ENCODE measurements around the gene FMNL3. TPM values are rescaled to one million over a fixed set of nuclear protein-coding genes. Genes with fewer than 3 reads are reported as not detected.
A peak's percentile ranks its signal among the peaks of the same experiment; 100 is the strongest.
"Not testable (repeated sequence)": the region's sequence is repeated elsewhere in the genome, so short reads cannot be mapped to it uniquely, and the experiment has no call there.

Gene FMNL3
- total RNA-seq, 2 donors from 2014 or later, result 17.0 to 19.7 TPM

- H3K27ac Mint-ChIP-seq, result peak overlapping the region; percentile 92
- no peak for DNase-seq
- ATAC-seq, result no peak
- H3K9me3 ChIP-seq (ENCODE audit: control insufficient read depth, low read length, poor library complexity, severe bottlenecking), result no peaks in the 10 kb centered on the region
- H3K4me1 Mint-ChIP-seq, result peaks cover 25% of the 10 kb centered on the region
- H3K4me3 Mint-ChIP-seq, result peak overlapping the region; percentile 87
- peaks cover 12% of the 10 kb centered on the region for H3K27me3 Mint-ChIP-seq
- no peaks in the 10 kb centered on the region for H3K36me3 Mint-ChIP-seq (ENCODE audit: low read depth)
Measured at GRCh38 chr12:49621651-49622500, 85.3 kb downstream of the FMNL3 start.

- Mint-ChIP-seq H3K36me3 (ENCODE audit: low read depth) (no peaks in the 10 kb centered on the region), H3K27ac (no peak overlapping the region), H3K4me1 (peaks cover 23% of the 10 kb centered on the region), H3K27me3 (peaks cover 16% of the 10 kb centered on the region), H3K4me3 (no peak overlapping the region)
- no peaks in the 10 kb centered on the region for H3K9me3 ChIP-seq (ENCODE audit: control insufficient read depth, low read length, poor library complexity, severe bottlenecking)
- no peak for ATAC-seq
- DNase-seq, result no peak
Measured at GRCh38 chr12:49619286-49619685, 87.9 kb downstream of the FMNL3 start.

- Mint-ChIP-seq H3K4me1 (peaks cover 20% of the 10 kb centered on the region), H3K27me3 (peaks cover 16% of the 10 kb centered on the region)
- no peak for ATAC-seq
Measured at GRCh38 chr12:49618576-49618975, 88.6 kb downstream of the FMNL3 start.

GRCh38 chr12:49616533-49617219 lies 90.5 kb downstream of the FMNL3 start:
- H3K36me3 Mint-ChIP-seq (ENCODE audit: low read depth), result no peaks in the 10 kb centered on the region
- no peak for DNase-seq
- H3K9me3 ChIP-seq (ENCODE audit: control insufficient read depth, low read length, poor library complexity, severe bottlenecking), result no peaks in the 10 kb centered on the region
- no peak for ATAC-seq
- H3K4me1 Mint-ChIP-seq, result peaks cover 11% of the 10 kb centered on the region
- no peak overlapping the region for H3K4me3 Mint-ChIP-seq
- peaks cover 23% of the 10 kb centered on the region for H3K27me3 Mint-ChIP-seq
- no peak overlapping the region for H3K27ac Mint-ChIP-seq

More at GRCh38 chr12:49618576-49618975, 88.6 kb downstream of the FMNL3 start:
- Mint-ChIP-seq H3K36me3 (ENCODE audit: low read depth) (no peaks in the 10 kb centered on the region), H3K4me3 (no peak overlapping the region), H3K27ac (no peak overlapping the region)
- no peaks in the 10 kb centered on the region for H3K9me3 ChIP-seq (ENCODE audit: control insufficient read depth, low read length, poor library complexity, severe bottlenecking)
- no peak for DNase-seq

DNA sequence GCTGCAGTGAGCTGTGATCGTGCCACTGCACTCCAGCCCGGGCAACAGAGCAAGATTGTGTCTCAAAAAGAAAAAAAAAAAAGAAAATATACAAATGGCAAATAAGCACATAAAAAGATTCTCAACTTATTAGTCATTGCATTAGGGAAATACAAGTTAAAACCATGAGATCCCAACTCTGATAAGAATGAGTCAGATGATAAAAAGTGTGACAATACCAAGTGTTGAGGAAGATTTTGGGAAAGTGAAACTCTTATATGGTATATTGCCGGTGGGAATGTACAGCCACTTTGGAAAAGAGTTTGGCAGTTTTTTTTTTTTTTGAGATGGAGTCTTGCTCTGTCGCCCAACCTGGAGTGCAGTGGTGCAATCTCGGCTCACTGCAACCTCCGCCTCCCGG lies 91.5 kb downstream of the FMNL3 start:
- DNase-seq, result no peak
- no peak overlapping the region for H3K27ac Mint-ChIP-seq
- peaks cover 23% of the 10 kb centered on the region for H3K27me3 Mint-ChIP-seq
- no peak overlapping the region for H3K4me3 Mint-ChIP-seq
- no peak for ATAC-seq
- no peaks in the 10 kb centered on the region for H3K9me3 ChIP-seq (ENCODE audit: control insufficient read depth, low read length, poor library complexity, severe bottlenecking)
- H3K4me1 Mint-ChIP-seq, result peaks cover 4% of the 10 kb centered on the region
- no peaks in the 10 kb centered on the region for H3K36me3 Mint-ChIP-seq (ENCODE audit: low read depth)

GRCh38 chr12:49612210-49612609 lies 95.0 kb downstream of the FMNL3 start:
- ATAC-seq (no peak), DNase-seq (no peak)
- Mint-ChIP-seq H3K27me3 (peaks cover 14% of the 10 kb centered on the region), H3K4me1 (peaks cover 2% of the 10 kb centered on the region), H3K36me3 (ENCODE audit: low read depth) (no peaks in the 10 kb centered on the region), H3K4me3 (no peak overlapping the region), H3K27ac (no peak overlapping the region)
- no peaks in the 10 kb centered on the region for H3K9me3 ChIP-seq (ENCODE audit: control insufficient read depth, low read length, poor library complexity, severe bottlenecking)

GRCh38 chr12:49610785-49611184 lies 96.4 kb downstream of the FMNL3 start:
- H3K36me3 Mint-ChIP-seq (ENCODE audit: low read depth); H3K27ac Mint-ChIP-seq; ATAC-seq; H3K9me3 ChIP-seq (ENCODE audit: control insufficient read depth, low read length, poor library complexity, severe bottlenecking); H3K4me1 Mint-ChIP-seq; DNase-seq; H3K4me3 Mint-ChIP-seq: not testable (repeated sequence)
- H3K27me3 Mint-ChIP-seq, result peaks cover 15% of the 10 kb centered on the region

- ATAC-seq, result no peak
Measured at GRCh38 chr12:49609875-49610154, 97.4 kb downstream of the FMNL3 start.

DNA sequence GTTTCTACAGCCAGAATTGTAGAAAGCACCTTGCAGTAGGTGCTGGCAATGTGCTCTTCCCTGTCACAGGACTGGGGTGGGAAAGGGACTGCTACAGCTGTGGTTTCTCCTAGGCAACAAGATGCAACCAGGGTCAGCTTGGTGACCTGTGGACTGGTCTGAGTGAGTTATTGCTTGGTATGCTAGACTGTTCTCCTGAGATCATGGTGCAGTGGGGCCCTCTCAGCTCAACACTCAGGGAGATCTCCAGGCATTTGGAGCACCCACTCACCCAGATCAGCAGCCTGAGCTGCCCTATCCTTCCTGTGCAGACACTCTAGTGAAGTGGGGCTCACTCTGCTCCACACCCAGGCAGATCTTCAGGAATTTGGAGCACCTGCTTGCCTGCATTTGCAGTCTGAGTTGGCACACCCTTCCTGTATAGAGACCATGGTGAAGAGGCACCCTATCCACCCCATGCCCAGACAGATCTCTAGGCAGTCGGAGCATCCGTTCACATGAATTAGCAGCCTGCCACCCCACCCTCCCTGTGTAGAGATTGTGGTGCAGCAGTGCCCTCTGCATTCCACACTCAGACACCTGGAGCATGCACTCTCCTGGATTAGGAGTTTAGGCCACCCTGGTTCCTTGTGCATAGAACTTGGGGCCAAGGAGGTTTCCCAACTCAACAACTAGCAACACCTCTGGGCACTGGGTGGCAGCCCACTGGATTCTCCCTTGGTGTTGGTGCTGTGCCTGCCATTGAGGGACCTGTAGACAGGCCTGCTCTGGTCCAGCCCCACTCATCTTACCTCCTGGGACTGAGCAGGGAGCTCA lies 97.9 kb downstream of the FMNL3 start:
- H3K36me3 Mint-ChIP-seq (ENCODE audit: low read depth), result no peaks in the 10 kb centered on the region
- H3K9me3 ChIP-seq (ENCODE audit: control insufficient read depth, low read length, poor library complexity, severe bottlenecking), result no peaks in the 10 kb centered on the region
- H3K27ac Mint-ChIP-seq, result no peak overlapping the region
- H3K27me3 Mint-ChIP-seq, result peaks cover 15% of the 10 kb centered on the region
- DNase-seq (no peak), ATAC-seq (no peak)
- H3K4me3 Mint-ChIP-seq, result no peak overlapping the region
- H3K4me1 Mint-ChIP-seq, result no peaks in the 10 kb centered on the region

More at GRCh38 chr12:49609875-49610154, 97.4 kb downstream of the FMNL3 start:
- Mint-ChIP-seq H3K4me1 (no peaks in the 10 kb centered on the region), H3K27ac (no peak overlapping the region), H3K4me3 (no peak overlapping the region), H3K36me3 (ENCODE audit: low read depth) (no peaks in the 10 kb centered on the region), H3K27me3 (peaks cover 15% of the 10 kb centered on the region)
- no peaks in the 10 kb centered on the region for H3K9me3 ChIP-seq (ENCODE audit: control insufficient read depth, low read length, poor library complexity, severe bottlenecking)
- no peak for DNase-seq

- not testable (repeated sequence) for H3K4me1 Mint-ChIP-seq; DNase-seq; ATAC-seq; H3K9me3 ChIP-seq (ENCODE audit: control insufficient read depth, low read length, poor library complexity, severe bottlenecking); H3K4me3 Mint-ChIP-seq; H3K36me3 Mint-ChIP-seq (ENCODE audit: low read depth); H3K27me3 Mint-ChIP-seq
- H3K27ac Mint-ChIP-seq, result peak within 1 kb of the TSS; percentile 63
Measured at GRCh38 chr12:49605539-49605938, 101.7 kb downstream of the FMNL3 start, which contains the start of gene FAM186B. FAM186B (minus strand) TSS chr12:49605639; CDS start chr12:49605477, 162 bp downstream.

DNA sequence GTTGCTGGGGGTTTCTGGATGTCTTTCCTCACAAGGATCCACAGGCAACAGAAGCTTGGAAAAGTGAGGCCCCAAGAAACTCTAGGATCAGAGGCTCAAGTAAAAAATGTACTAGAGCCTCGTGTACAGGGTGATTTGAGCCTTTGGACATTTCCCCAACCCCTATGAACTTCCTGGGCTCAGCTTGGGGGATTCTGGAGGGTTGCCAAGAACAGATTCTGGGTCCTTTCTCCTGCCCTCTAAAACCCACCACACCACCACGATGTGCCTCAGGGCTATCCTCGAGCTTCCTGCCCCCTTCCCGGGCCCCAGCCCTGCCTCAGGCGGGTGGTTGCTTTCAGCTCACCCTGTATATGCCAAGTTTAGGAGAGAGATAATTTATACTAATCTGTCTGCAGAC lies 102.3 kb downstream of the FMNL3 start:
- no peak overlapping the region for H3K4me3 Mint-ChIP-seq
- no peak for DNase-seq

DNA sequence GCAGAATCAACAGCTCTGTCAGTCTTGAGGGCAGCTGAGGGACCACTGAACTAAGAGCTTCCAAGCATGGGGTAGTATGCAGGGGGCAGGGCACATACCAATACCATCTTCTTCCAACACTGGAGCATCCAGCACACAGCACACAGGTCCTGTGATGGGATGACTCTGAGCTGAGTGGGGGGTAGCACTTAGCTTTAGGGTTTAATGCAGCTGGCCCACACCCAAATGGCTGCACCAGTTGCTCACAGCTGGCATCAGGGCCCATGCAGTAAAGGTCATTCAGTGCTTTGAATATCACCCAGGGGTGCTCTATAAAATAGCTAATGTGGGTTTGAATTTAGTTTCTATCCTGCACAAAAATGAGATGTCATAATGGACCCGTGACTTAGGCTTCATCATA lies 103.5 kb downstream of the FMNL3 start:
- no peaks in the 10 kb centered on the region for H3K9me3 ChIP-seq (ENCODE audit: control insufficient read depth, low read length, poor library complexity, severe bottlenecking)
- Mint-ChIP-seq H3K27me3 (peaks cover 8% of the 10 kb centered on the region), H3K27ac (no peak overlapping the region), H3K36me3 (ENCODE audit: low read depth) (no peaks in the 10 kb centered on the region), H3K4me1 (peaks cover 4% of the 10 kb centered on the region), H3K4me3 (no peak overlapping the region)
- DNase-seq (no peak), ATAC-seq (no peak)

More for the DNA sequence above, 102.3 kb downstream of the FMNL3 start:
- H3K4me1 Mint-ChIP-seq, result peaks cover 2% of the 10 kb centered on the region
- no peaks in the 10 kb centered on the region for H3K9me3 ChIP-seq (ENCODE audit: control insufficient read depth, low read length, poor library complexity, severe bottlenecking)
- H3K36me3 Mint-ChIP-seq (ENCODE audit: low read depth), result no peaks in the 10 kb centered on the region
- ATAC-seq, result no peak
- H3K27ac Mint-ChIP-seq, result peak overlapping the region; percentile 63
- peaks cover 8% of the 10 kb centered on the region for H3K27me3 Mint-ChIP-seq

GRCh38 chr12:49599961-49600360 lies 107.2 kb downstream of the FMNL3 start:
- DNase-seq (no peak), ATAC-seq (no peak)
- no peak overlapping the region for H3K4me3 Mint-ChIP-seq
- no peaks in the 10 kb centered on the region for H3K36me3 Mint-ChIP-seq (ENCODE audit: low read depth)
- no peaks in the 10 kb centered on the region for H3K27me3 Mint-ChIP-seq
- H3K4me1 Mint-ChIP-seq, result peaks cover 4% of the 10 kb centered on the region
- H3K27ac Mint-ChIP-seq, result no peak overlapping the region
- H3K9me3 ChIP-seq (ENCODE audit: control insufficient read depth, low read length, poor library complexity, severe bottlenecking), result no peaks in the 10 kb centered on the region
